Medulla oblongata (tissue), 1 donor: ENCODE data around the gene ARL6IP5.
A peak's percentile ranks its signal among the peaks of the same experiment; 100 is the strongest.

ENCODE experiments used
- DNase-seq: peaks from one replicate; pipeline ENCODE4 v3.0.0-alpha.2; 2015; ENCODE audit errors: extremely low spot score

The ARL6IP5 gene

DNA sequence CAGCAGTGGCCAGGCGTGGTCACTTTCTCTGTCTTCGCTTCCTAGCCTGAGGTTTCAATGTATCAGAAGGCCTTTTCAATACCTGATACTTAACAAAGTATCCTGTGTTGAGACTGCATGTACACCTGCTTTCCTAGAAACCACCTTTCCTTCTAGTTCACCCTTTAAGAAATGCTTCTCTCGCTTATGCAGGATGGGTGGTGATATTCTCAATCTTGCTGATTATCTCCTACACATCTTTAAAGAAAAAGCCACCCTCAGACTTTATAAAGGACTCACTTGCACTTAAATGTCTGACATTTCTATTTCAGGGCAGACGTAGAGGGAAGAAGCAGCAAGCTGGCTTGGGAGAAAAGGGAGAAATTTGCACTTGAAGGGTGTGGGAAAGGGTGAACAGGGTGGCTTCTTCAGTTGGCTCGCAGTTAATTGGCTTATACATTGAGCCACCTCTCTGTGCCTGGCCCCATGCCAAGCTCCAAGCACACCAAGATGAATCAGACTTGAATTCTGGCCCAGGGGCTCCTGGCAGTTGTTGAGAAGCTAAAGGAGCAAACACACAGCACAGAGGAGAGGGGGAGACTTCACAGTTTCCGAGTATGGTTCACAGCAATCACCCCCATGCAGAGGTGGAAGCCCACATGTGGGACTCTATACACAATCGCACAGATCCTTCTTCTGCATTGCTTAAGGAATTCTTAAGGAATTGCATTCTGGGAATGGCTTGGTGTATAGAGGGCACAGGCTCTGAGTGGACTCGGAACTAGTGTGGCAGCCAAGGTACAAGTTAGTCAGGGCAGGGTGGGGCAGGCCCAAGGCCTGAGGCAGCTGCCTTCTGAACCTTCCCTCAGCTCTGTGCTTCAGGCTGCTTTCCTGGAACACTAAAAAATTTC lies 1.3 kb downstream of the ARL6IP5 start:
- peak; percentile 85 for DNase-seq

DNA sequence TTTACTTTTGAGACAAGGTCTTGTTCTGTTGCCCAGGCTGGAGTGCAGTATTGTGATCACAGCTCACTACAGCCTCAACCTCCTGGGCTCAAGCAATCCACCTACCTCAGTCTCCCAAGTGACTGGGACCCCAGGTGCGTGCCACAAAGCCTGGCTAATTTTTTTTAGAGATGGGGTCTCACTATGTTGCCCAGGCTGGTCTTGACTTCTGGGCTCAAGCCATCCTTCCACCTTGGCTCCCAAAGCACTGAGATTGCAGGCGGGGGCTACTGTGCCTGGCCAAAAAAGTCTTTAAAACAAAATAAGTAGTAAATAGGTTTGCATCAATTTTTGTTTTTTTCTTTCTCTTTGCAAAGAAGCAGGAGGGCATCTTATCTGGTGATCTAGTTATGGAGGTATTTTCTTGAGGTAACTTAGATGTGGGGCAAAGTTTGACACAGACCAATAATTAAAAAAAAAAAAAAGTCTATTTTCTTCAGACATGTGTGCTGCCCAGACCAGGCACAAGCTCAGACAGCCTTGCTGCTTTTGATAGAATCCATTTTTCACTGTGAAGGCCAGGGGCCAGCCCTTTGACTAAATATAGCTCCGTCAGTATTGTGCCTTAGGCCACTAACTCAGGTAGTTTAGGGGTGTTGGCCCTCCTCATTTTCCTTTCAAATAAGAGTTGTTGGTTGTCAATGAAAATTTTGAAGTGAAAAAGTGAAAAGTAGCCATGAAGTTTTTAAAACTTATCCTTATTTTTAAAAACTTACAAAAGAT lies 2.5 kb downstream of the ARL6IP5 start:
- DNase-seq = no peak

DNA sequence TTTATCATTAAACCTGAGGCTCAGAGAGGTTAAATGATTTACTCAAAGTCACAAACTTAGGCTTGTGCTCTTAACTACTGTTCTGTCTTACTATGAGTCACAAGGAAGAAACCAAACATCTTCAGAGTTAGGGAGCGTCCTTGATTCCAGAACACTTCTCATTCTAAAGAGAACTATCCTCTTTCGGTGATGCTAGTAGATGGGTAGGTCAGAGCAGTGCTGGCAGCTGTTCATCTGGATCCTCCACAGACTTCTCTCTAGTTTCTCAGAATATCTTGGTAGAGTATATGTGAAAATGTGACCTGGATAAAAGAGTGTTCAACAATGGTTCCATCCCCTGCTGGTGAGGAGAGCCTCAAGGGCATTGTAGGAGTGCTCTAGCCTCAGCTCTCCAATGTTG lies 3.3 kb downstream of the ARL6IP5 start:
- peak; percentile 48 for DNase-seq

DNA sequence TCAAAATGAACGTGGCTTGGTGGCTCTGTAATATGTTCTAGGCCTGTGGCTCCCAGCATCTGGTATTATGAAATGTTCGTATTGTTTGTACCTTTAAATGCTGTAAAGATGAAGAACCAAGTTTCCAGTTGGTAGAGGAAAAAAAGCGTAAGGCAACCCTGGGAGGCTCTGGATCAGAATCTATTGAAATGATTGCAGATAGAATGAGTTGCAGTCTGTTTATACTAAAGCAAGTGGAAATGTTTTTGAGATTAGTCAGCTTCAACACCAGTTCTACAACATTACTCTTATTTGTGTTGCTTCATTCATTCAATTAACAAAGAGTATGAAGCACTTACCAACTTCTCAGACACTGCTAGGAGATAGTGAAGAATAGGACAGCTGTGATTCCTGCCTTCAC lies 5.3 kb downstream of the ARL6IP5 start:
- no peak for DNase-seq

DNA sequence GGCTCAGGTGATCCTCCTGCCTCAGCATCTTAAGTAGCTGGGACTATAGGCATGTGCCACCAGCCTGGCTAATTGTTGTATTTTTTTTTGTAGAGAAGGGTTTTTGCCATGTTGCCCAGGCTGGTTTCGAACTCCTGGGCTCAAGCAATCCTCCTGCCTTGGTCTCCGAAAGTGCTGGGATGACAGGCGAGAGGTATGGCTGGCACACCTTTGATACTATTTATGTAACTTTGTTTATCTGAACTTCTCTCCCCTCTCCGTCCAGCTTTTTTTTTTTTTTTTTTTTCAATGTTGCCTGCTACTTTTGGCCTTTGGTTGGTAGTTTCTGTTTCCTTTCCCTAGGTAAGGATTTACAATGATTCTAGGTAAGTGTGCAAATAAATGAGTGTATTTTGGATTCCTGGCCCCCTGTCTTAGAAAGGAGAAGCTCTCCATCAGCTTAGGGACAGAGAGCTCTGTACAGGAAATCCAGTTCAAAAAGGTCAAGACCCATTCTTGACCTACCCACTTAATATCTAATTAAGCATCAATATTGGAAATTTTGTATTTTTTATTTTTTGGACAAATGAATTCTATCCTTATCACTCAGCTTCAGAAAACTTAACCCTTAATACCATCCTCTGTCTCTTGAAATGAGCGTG lies 6.8 kb downstream of the ARL6IP5 start:
- DNase-seq = no peak

DNA sequence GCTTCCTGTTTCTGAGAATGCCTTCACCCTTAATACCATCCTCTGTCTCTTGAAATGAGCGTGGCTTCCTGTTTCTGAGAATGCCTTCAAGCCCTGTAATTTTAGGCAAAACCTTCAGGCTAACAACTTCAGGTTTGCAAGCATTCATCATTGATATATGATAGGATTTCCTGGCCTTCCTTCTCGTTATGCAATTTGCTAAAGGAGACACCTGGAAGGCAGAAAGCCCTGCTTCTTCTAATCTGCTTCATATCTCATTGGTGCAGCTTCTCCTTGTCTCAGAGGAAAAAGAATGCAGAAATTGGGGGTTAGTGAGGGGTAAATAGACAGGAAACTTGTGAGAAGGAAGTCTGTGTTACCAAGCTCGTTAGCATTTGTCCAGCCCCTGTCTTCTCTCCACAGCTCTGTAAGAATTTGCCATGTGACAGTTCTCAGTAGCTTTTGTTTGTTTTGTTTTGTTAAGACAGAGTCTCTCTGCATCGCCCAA lies 7.3 kb downstream of the ARL6IP5 start:
- DNase-seq = peak; percentile 92

DNA sequence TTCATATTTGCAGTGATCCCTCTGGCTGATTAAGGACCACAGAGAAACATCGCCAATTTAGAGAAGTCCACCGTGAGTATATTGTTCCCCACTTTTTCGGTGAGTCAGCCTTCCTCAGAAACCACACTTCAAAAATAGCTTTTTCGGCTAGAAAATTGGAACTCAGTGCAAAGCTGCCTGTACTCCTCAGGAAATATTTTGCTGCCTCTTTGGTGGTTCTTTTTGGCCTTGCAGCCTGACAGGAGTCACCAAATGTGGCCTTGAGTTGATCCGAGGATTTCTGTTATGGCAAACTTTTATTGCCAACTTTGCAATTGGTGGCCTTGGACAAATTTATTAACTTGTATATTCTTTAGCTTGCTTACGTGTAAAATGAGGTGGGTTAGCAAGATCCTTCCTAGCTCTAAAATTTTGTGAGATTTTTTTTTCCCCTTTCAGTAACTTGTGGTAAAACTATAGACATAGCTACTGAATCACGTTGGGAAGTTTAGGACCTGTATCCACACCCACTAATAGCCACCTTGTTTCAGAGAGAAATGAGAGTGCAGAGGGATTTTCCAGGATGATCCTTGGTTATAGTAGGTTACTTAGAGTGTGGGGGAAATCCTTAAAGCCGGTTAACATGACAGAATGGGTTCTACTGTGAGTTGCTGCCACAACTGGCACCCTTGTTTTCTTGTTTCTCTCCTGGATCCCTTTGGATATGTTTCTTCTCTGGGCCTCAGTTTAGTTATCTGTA lies 9.9 kb downstream of the ARL6IP5 start:
- DNase-seq = peak; percentile 79

DNA sequence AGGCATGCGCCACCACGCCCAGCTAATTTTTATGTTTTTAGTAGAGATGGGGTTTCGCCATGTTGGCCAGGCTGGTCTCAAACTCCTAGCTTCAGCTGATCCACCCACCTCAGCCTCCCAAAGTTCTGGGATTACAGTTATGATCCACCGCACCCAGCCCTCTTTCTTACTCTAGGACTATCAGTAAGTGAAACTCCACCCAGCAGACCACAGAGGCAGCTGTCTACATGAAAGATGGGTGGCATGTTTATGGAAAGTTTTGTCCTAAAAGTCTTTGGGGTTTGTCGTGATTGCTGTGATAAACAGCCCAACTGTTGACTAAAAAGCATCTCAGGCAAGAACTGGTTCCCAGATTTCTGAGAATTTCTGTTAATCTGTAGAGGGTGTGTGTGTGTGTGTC lies 10.9 kb downstream of the ARL6IP5 start:
- DNase-seq = no peak

DNA sequence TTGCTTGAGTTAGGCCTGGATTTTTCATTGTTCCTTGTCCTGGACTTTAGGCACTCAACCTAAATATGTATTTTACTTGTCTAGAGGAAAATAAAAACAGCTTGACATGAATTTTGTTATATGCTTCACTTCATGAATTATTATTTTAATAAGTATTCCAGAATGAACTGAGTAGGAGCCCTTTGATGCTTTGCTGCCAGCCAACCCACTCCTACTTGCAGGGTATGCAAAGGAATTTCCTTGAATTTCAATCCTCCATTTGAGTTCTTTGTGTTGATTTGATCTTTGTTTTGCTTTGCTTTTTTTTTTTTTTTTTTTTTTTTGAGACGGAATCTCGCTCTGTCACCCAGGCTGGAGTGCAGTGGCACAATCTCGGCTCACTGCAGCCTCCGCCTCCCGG lies 11.6 kb downstream of the ARL6IP5 start:
- no peak for DNase-seq

DNA sequence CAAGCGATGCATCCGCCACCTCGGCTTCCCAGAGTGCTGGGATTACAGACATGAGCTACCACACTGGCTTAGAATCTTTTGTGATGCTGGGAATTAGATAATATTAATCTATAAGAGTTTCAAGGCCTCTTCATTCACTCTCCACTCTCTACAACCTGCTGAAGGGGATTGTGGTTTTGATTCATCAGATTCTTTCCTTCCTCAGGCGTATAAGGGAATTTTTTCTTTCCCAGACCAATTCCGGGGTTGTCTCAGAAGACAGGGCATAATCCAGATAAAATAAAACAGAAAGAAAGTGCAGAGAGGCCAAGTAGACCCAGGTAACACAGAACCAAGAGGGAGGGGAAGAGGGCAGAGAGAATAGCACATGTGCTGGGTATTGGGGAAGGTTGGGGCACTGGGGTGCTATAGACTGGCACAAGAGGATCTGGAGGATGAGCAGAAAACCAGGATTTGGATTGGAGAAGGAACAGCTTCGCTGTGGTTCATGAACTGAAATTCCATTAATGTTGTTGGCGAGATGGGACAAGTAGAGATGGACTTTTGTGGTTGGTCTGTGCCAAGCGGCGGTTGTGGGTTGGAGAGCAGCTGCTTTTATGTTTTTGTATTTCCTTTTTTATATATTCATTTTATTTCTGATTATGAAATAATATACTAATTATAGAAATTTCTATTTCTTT lies 12.8 kb downstream of the ARL6IP5 start:
- DNase-seq = no peak

DNA sequence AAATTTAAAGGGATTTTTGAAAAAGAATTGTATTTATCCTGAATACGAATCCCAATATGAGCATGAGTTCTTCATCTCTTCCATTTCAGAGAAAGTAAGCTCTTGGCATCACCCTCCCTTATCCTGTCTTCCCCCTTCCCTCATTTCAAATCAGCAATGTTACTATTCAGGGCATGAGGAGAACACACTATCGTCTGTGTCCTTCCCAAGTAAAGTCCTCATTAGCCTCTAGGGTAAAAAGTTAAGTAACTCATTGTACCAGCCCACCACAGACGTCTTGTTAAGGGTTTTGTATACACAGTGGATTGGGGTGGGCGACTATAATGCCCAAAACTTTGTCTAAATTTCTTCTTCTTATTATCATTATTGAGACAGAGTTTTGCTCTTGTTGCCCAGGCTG lies 14.8 kb downstream of the ARL6IP5 start:
- no peak for DNase-seq

DNA sequence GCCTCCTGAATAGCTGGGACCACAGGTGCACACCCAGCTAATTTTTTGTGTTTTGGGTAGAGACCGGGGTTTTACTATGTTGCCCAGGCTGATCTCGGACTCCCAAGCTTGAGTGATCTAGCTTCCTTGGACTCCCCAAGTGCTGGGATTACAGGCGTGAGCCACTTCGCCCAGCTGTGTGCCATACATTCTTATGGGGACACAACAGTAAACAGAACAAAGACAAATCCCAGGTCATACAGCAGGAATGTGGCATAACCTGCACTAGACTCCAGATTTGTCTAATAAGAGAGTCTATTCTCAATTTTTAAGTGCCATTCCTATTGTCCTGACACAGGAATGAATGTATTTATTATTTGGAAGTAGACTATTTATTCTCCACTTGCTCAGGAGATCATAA lies 17.6 kb downstream of the ARL6IP5 start:
- DNase-seq = no peak

DNA sequence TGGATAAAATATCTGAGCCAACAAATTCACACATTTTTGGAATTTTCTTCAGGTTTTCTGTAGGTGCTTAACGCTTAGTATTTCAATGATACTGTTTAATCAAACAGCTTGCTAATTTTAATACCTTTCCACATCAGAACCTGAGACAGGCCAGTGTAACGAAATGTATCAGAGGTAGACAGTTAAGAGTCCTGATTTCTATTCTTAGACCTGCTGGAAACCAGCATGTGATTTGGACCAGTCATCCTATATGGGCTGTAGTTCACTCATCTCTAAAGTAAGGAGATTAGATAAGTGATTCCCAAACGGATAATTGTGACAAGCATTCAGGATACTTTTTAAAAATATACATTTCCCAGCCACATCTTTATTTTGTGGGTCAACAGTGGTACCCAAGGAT lies 18.4 kb downstream of the ARL6IP5 start:
- no peak for DNase-seq

DNA sequence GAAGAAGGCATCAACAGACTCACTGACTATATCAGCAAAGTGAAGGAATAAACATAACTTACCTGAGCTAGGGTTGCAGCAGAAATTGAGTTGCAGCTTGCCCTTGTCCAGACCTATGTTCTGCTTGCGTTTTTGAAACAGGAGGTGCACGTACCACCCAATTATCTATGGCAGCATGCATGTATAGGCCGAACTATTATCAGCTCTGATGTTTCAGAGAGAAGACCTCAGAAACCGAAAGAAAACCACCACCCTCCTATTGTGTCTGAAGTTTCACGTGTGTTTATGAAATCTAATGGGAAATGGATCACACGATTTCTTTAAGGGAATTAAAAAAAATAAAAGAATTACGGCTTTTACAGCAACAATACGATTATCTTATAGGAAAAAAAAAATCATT lies 19.8 kb downstream of the ARL6IP5 start:
- no peak for DNase-seq

DNA sequence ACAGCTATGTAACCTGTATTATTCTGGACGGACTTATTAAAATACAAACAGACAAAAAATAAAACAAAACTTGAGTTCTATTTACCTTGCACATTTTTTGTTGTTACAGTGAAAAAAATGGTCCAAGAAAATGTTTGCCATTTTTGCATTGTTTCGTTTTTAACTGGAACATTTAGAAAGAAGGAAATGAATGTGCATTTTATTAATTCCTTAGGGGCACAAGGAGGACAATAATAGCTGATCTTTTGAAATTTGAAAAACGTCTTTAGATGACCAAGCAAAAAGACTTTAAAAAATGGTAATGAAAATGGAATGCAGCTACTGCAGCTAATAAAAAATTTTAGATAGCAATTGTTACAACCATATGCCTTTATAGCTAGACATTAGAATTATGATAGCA lies 20.6 kb downstream of the ARL6IP5 start:
- DNase-seq = no peak

DNA sequence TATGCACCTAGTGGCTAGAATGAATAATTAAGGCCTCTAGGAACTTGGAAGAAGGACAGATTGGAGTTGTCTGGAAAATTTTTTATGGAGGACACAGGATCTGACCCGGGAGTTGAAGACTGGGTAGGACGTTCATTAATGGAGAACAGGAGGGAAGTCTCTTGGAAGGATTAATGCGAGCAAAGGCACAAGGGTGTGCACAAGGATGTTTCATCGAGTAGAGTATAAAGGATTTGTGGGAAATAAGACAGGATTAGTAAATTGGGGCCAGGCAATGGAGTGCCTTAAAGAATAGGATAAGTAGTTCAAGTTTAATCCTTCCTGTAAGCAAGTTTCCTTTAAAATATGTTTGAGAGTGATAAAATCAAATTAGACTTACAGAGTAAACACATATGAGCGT lies 23.1 kb downstream of the ARL6IP5 start:
- DNase-seq = no peak

DNA sequence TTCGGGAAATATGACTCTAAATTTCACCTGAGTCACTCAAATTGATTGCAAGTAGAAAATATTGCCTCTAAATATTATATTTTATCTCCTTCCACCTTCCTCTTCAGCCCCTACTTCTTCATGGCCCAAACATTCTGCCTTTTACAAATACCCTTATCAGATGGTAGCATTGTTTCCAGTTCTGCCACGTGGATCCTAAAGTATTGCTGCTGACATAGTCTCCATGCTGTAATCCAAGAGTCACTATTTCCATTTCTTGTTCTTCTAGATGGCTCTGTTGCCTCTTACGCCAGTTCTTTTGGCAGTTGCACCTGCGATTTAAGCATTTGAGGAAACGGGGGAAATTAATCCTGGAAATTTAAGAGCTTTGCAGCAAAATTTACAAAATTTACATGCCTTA lies 24.1 kb downstream of the ARL6IP5 start:
- DNase-seq = no peak

DNA sequence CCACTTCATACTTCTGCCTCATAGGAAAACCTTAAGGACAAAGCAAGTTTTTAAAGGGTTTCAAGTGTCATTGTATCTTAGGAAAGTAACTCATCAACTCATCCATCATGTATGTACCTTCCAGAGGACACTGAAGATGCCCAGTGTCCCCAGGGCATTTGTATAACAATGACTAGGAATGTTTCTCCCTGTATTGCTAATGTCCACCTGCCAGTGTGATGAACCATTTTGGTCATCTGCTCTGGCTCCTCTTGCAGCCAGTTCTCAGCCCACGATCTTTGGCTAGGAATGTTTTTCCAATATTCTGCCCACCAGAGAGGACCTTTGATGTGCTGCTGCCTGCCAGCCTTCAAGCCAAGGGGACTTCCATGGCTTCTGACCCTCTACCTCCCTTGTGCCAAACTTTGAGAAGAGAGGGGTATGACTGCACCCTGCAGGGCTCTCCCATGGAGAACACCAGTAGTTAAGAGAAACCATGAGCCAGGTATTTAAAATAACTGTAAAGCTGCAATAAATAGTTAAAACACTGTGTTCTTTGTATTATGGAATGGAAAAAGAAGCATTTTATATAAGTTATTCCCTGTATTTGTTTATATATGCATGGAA lies 26.3 kb downstream of the ARL6IP5 start:
- DNase-seq = no peak

DNA sequence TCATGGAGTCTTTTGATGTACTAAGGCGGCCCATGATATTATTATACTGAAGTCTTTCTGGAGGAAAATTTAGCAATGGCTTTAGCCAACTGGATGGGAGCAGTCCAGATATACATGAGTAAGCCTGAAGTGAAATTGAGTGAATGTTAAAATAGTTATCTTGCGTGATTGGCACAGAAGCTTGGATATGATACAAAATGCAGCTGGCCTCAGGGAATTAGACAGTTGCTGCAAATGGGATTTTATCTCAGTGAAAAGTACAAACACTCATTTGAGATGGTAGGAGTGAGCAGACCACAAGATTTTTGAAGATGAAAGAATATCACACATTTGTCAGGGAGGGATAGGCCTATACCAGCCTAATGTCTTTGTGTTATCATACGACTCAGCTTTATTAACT lies 28.8 kb downstream of the ARL6IP5 start:
- no peak for DNase-seq

DNA sequence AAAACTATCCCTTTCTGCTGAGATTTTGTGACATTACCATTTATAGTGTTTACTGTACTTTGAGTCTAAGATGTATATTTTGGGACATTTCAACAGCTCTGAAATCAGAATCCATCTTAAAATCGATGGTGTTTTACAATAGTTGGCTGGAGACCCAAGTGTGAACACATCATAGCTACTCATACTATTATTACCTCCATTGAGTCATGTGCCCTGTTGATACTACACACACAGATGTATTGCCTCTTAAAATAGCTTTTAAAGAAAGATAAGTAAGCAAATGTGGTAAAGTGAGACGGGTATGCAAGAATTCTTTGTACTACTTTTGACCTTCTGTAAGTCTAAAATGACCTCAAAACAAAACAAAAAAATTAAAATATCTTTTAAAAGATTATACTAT lies 31.0 kb downstream of the ARL6IP5 start:
- no peak for DNase-seq

DNA sequence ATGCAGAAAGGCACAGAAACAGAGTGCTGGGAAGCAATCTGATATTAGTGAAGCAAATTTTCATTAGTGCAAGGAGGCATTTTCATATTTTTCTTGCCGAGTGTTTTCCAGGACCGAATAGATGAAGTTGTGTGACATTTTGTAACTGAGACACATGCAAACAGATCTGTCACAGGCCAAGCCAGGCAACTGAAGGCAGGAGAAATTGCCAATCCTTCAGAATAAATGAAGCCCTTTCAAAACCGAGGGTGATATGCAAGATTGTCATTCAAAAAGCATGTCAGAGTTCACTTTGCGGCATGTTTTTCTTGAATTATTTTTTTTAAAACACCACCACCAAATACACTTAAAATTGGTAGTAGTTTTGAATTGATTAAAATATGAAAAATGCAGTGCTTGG lies 31.4 kb downstream of the ARL6IP5 start:
- DNase-seq = no peak
